ENCODE results near the gene ZNF446. TPM values are rescaled to one million over a fixed set of nuclear protein-coding genes. Genes with fewer than 3 reads are reported as not detected.
A peak's percentile ranks its signal among the peaks of the same experiment; 100 is the strongest.

Gene ZNF446
- total and polyA plus RNA-seq, 9 of the 15 experiments (the other 6 are each of a cell fraction or from before 2014, with no cell fraction given), result 0.07 to 4.8 (median 1.2) TPM

- TF ChIP-seq PREB (CRISPR knock-in tag; IDR thresholded peaks at IDR 0.05) (no peak), CHCHD3 (CRISPR knock-in tag; IDR thresholded peaks at IDR 0.05) (no peak), ETV5 (CRISPR knock-in tag; IDR thresholded peaks at IDR 0.05; ENCODE audit: low read depth) (peak; percentile 91), CBX5 (IDR thresholded peaks at IDR 0.05; ENCODE audit: borderline replicate concordance, low read depth) (0 out of 2 replicates have a peak, but pooled peaks have one; percentile 74), ATF7 (IDR thresholded peaks at IDR 0.05) (peak; percentile 88), LEF1 (IDR thresholded peaks at IDR 0.05) (peak; percentile 33; the same call in 1 of the 2 replicates), EGR1 (conservative IDR thresholded peaks at IDR 0.05) (peak; percentile 17; the same call in 1 of the 2 replicates), ZNF263 (CRISPR knock-in tag; IDR thresholded peaks at IDR 0.05; ENCODE audit: borderline replicate concordance) (no peak), CTCF (IDR thresholded peaks at IDR 0.05 in 2 of 3, conservative IDR thresholded peaks at IDR 0.05 in 1 of 3; ENCODE audit: insufficient read depth in 2 of 3, low read depth in 1 of 3, low read length in 3 of 3) (peak in 1 of 3 experiments; percentile 42; a peak in 3 of 6 replicates), RERE (CRISPR knock-in tag; IDR thresholded peaks at IDR 0.05; ENCODE audit: borderline replicate concordance) (no peak), HDAC6 (IDR thresholded peaks at IDR 0.05; ENCODE audit: low read depth, low read length) (no peak), NCOA1 (IDR thresholded peaks at IDR 0.05; ENCODE audit: low read depth) (peak; percentile 99), NFYB (IDR thresholded peaks at IDR 0.05; ENCODE audit: extremely low read depth, insufficient read length) (no peak)
Observed at GRCh38 chr19:58499021-58499927, 23.1 kb downstream of the ZNF446 start (continued).
